ENCODE results near the gene CD82.
"Not testable (repeated sequence)": the region's sequence is repeated elsewhere in the genome, so short reads cannot be mapped to it uniquely, and the experiment has no call there.

The CD82 gene

GRCh38 chr11:44658506-44658850 is 93.0 kb downstream of the CD82 start:
- Histone ChIP-seq H3K27ac (ENCODE audit: low read length, poor library complexity, severe bottlenecking) (no peak overlapping the region), H3K9me3 (ENCODE audit: control insufficient read depth, low read length) (no peaks in the 10 kb centered on the region), H4K91ac (ENCODE audit: low read length) (no peak overlapping the region), H3K4me3 (ENCODE audit: insufficient read depth in 1 of 2, low read depth in 1 of 2, low read length in 2 of 2) (no peak overlapping the region), H3K27me3 (ENCODE audit: control insufficient read depth in 1 of 2, insufficient read depth in 1 of 2, low read length in 2 of 2) (peaks cover 47 to 51% of the 10 kb centered on the region in 2 experiments), H3K4me1 (ENCODE audit: control insufficient read depth, insufficient read depth, low read depth, low read length) (peaks cover 3% of the 10 kb centered on the region), H3K23ac (ENCODE audit: low read length in 2 of 2) (no peak overlapping the region), H2BK12ac (ENCODE audit: low read length in 2 of 2) (no peak overlapping the region), H2BK5ac (ENCODE audit: low read depth, low read length, poor library complexity, severe bottlenecking) (no peak overlapping the region), H3K4me2 (ENCODE audit: low read length, poor library complexity, severe bottlenecking) (no peak overlapping the region), H3K9ac (ENCODE audit: low read length) (no peak overlapping the region), H3K18ac (ENCODE audit: low read depth in 1 of 2, low read length in 2 of 2) (no peak overlapping the region), H3K36me3 (ENCODE audit: control insufficient read depth in 1 of 2, insufficient read depth in 2 of 2, low read depth in 1 of 2, low read length in 2 of 2) (no peaks in the 10 kb centered on the region), H3K79me1 (replicated peaks; ENCODE audit: low read length, poor library complexity, severe bottlenecking) (no peaks in the 10 kb centered on the region), H2BK15ac (ENCODE audit: low read depth, poor library complexity, severe bottlenecking) (no peak overlapping the region), H3K14ac (ENCODE audit: low read length in 2 of 2) (no peak overlapping the region), H2AFZ (ENCODE audit: low read depth, low read length) (no peak overlapping the region), H4K8ac (ENCODE audit: low read length) (no peak overlapping the region), H2BK120ac (ENCODE audit: low read depth, low read length) (no peak overlapping the region), H3K4ac (ENCODE audit: low read depth in 1 of 2, low read length in 2 of 2) (no peak overlapping the region), H2AK5ac (ENCODE audit: low read length, severe bottlenecking) (no peak overlapping the region)
- DNase-seq, result peak; percentile 21
- 41% methylated on average over 3 of the region's 3 CpGs for WGBS

GRCh38 chr11:44659641-44660040 is 94.2 kb downstream of the CD82 start:
- Histone ChIP-seq H2AFZ (ENCODE audit: low read depth, low read length) (no peak overlapping the region), H2BK5ac (ENCODE audit: low read depth, low read length, poor library complexity, severe bottlenecking) (no peak overlapping the region), H3K4me3 (ENCODE audit: insufficient read depth in 1 of 2, low read depth in 1 of 2, low read length in 2 of 2) (no peak overlapping the region), H3K14ac (ENCODE audit: low read length in 2 of 2) (no peak overlapping the region), H4K91ac (ENCODE audit: low read length) (no peak overlapping the region), H3K36me3 (ENCODE audit: control insufficient read depth in 1 of 2, insufficient read depth in 2 of 2, low read depth in 1 of 2, low read length in 2 of 2) (no peaks in the 10 kb centered on the region), H3K4me1 (ENCODE audit: control insufficient read depth, insufficient read depth, low read depth, low read length) (peaks cover 2% of the 10 kb centered on the region), H2AK5ac (ENCODE audit: low read length, severe bottlenecking) (no peak overlapping the region), H3K4me2 (ENCODE audit: low read length, poor library complexity, severe bottlenecking) (no peak overlapping the region), H3K27ac (ENCODE audit: low read length, poor library complexity, severe bottlenecking) (no peak overlapping the region), H3K4ac (ENCODE audit: low read depth in 1 of 2, low read length in 2 of 2) (no peak overlapping the region), H3K79me1 (replicated peaks; ENCODE audit: low read length, poor library complexity, severe bottlenecking) (no peaks in the 10 kb centered on the region), H4K8ac (ENCODE audit: low read length) (no peak overlapping the region), H3K18ac (ENCODE audit: low read depth in 1 of 2, low read length in 2 of 2) (no peak overlapping the region), H3K23ac (ENCODE audit: low read length in 2 of 2) (no peak overlapping the region), H3K27me3 (ENCODE audit: control insufficient read depth in 1 of 2, insufficient read depth in 1 of 2, low read length in 2 of 2) (peaks cover 36 to 41% of the 10 kb centered on the region in 2 experiments), H2BK12ac (ENCODE audit: low read length in 2 of 2) (no peak overlapping the region), H3K9ac (ENCODE audit: low read length) (no peak overlapping the region), H3K9me3 (ENCODE audit: control insufficient read depth, low read length) (no peaks in the 10 kb centered on the region), H2BK15ac (ENCODE audit: low read depth, poor library complexity, severe bottlenecking) (no peak overlapping the region), H2BK120ac (ENCODE audit: low read depth, low read length) (no peak overlapping the region)
- DNase-seq, result no peak
- 63% methylated on average over 3 of the region's 4 CpGs for WGBS

- not testable (repeated sequence) for H3K14ac ChIP-seq (ENCODE audit: low read length in 2 of 2); H3K9ac ChIP-seq (ENCODE audit: low read length); H3K9me3 ChIP-seq (ENCODE audit: control insufficient read depth, low read length); H3K4ac ChIP-seq (ENCODE audit: low read depth in 1 of 2, low read length in 2 of 2); H2BK12ac ChIP-seq (ENCODE audit: low read length in 2 of 2); H2AK5ac ChIP-seq (ENCODE audit: low read length, severe bottlenecking); H2AFZ ChIP-seq (ENCODE audit: low read depth, low read length); H4K91ac ChIP-seq (ENCODE audit: low read length); H3K27ac ChIP-seq (ENCODE audit: low read length, poor library complexity, severe bottlenecking); H3K4me3 ChIP-seq (ENCODE audit: insufficient read depth in 1 of 2, low read depth in 1 of 2, low read length in 2 of 2); DNase-seq; H3K79me1 ChIP-seq (replicated peaks; ENCODE audit: low read length, poor library complexity, severe bottlenecking); H3K4me2 ChIP-seq (ENCODE audit: low read length, poor library complexity, severe bottlenecking); H3K23ac ChIP-seq (ENCODE audit: low read length in 2 of 2); H4K8ac ChIP-seq (ENCODE audit: low read length); H3K18ac ChIP-seq (ENCODE audit: low read depth in 1 of 2, low read length in 2 of 2); H3K4me1 ChIP-seq (ENCODE audit: control insufficient read depth, insufficient read depth, low read depth, low read length); H2BK15ac ChIP-seq (ENCODE audit: low read depth, poor library complexity, severe bottlenecking); H2BK120ac ChIP-seq (ENCODE audit: low read depth, low read length); H2BK5ac ChIP-seq (ENCODE audit: low read depth, low read length, poor library complexity, severe bottlenecking); H3K36me3 ChIP-seq (ENCODE audit: control insufficient read depth in 1 of 2, insufficient read depth in 2 of 2, low read depth in 1 of 2, low read length in 2 of 2)
- WGBS, result 90% methylated on average over 3 of the region's 3 CpGs
- peaks cover 40 to 43% of the 10 kb centered on the region in 2 experiments for H3K27me3 ChIP-seq (ENCODE audit: control insufficient read depth in 1 of 2, insufficient read depth in 1 of 2, low read length in 2 of 2)
These were observed 95.1 kb downstream of the CD82 start for GRCh38 chr11:44660535-44660934.

- Histone ChIP-seq H2BK120ac (ENCODE audit: low read depth, low read length) (no peak overlapping the region), H3K4me1 (ENCODE audit: control insufficient read depth, insufficient read depth, low read depth, low read length) (no peaks in the 10 kb centered on the region)
These were observed 95.9 kb downstream of the CD82 start for GRCh38 chr11:44661311-44661717.

More at GRCh38 chr11:44661311-44661717, 95.9 kb downstream of the CD82 start:
- Histone ChIP-seq H4K91ac (ENCODE audit: low read length) (no peak overlapping the region), H3K4me2 (ENCODE audit: low read length, poor library complexity, severe bottlenecking) (no peak overlapping the region), H2BK15ac (ENCODE audit: low read depth, poor library complexity, severe bottlenecking) (no peak overlapping the region), H3K4me3 (ENCODE audit: insufficient read depth in 1 of 2, low read depth in 1 of 2, low read length in 2 of 2) (no peak overlapping the region), H3K9me3 (ENCODE audit: control insufficient read depth, low read length) (no peaks in the 10 kb centered on the region), H3K4ac (ENCODE audit: low read depth in 1 of 2, low read length in 2 of 2) (no peak overlapping the region), H3K27ac (ENCODE audit: low read length, poor library complexity, severe bottlenecking) (no peak overlapping the region), H4K8ac (ENCODE audit: low read length) (no peak overlapping the region), H3K14ac (ENCODE audit: low read length in 2 of 2) (no peak overlapping the region), H2AK5ac (ENCODE audit: low read length, severe bottlenecking) (no peak overlapping the region), H3K9ac (ENCODE audit: low read length) (no peak overlapping the region), H2BK12ac (ENCODE audit: low read length in 2 of 2) (no peak overlapping the region), H3K79me1 (replicated peaks; ENCODE audit: low read length, poor library complexity, severe bottlenecking) (no peaks in the 10 kb centered on the region), H3K36me3 (ENCODE audit: control insufficient read depth in 1 of 2, insufficient read depth in 2 of 2, low read depth in 1 of 2, low read length in 2 of 2) (no peaks in the 10 kb centered on the region), H3K18ac (ENCODE audit: low read depth in 1 of 2, low read length in 2 of 2) (no peak overlapping the region), H2BK5ac (ENCODE audit: low read depth, low read length, poor library complexity, severe bottlenecking) (no peak overlapping the region), H3K27me3 (ENCODE audit: control insufficient read depth in 1 of 2, insufficient read depth in 1 of 2, low read length in 2 of 2) (peaks cover 44 to 45% of the 10 kb centered on the region in 2 experiments), H2AFZ (ENCODE audit: low read depth, low read length) (no peak overlapping the region), H3K23ac (ENCODE audit: low read length in 2 of 2) (no peak overlapping the region)
- 84% methylated on average over 6 of the region's 7 CpGs for WGBS
- no peak for DNase-seq
